T follicular helper cell (primary cell): Measurements from ENCODE around the gene DEAF1.

Experiments
- DNase-seq: peaks from one replicate; pipeline ENCODE4 v3.0.0-alpha.2; 2020; ENCODE audit warnings: low read depth

DEAF1 gene

DNA sequence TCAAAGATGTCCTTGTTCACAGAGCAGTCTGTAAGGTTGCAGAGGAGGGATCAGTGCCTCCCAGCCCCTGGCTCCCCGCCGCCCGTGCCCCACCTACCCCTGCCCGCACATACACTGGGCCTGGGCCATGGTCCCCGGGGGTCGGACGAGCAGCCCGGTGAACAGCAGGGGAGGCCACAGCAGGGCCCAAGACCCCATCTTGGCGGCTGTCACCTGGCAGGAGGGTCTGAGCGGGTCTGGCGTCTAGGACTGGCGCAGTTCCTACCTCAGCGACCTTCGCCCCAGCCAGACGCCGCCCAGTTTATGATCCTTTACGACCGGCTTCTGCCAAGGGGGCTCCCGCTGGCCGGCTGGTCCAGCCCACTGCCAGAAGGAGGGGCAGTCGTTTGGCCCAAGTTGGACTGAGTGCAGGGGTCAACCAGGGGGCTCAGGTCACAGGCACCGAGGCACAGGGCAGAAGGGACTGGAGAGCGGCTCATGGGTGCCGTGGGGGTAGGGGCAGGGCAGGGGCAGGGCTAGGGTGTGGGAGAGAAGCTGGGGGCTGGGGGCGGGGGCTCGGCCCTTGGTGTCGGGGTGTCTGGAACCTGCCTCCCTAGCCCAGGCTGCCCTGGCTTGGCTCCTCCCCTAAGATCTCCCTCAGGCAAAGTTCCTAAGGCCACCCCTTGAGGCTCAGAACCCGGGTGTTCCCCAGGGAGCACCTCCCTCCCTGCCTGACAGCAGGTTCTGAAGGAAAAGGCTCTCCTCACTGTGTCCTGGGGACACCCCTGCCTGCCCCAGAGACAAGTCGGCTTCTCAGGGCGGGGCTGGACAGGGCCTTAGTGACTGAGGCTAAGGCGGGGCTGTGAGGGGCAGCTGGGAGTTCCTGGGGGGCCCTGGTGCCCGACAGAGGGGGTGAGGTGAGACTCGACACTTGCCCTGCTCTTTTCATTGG is 70.1 kb downstream of the DEAF1 start, which contains the start of gene CDHR5:
Gene CDHR5, minus strand, starts transcription at position 251 of the 931 bp plus-strand sequence. Its CDS starts 53 bp downstream, at position 198.
- DNase-seq, result no peak

DNA sequence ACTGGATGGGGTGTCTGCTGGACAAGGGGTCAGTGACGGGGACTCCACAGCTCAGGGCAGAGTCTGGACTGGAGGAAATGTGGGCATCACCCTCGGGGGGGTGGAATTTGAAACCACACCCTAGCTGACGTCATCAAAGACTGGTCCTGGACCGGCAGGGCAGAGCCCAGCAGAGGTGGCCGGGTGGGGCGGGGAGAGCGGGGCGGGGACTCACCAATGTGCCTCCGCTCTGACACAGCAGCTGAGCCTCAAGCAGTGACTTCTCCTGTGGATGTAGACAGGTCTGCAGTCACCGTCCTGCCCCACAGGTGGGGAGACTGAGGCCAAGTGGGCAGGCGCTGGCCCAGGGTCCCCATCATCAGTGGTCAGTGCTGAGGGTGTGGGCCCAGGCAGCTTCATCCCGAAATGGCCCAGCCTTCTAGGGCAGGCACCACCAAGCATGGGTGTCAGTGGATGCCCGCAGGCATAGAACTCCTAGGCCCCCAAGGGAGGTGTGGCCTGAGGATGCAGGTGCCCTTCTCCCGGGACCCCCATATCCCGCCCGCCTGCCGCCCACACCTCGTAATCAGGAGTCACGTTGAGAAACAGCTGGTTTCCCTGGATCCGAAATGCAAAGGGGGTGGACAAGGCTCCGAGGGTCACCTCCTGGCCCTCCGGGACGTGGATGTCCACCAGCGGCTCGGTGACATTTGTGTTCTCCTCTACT is 70.9 kb downstream of the DEAF1 start:
- no peak for DNase-seq

DNA sequence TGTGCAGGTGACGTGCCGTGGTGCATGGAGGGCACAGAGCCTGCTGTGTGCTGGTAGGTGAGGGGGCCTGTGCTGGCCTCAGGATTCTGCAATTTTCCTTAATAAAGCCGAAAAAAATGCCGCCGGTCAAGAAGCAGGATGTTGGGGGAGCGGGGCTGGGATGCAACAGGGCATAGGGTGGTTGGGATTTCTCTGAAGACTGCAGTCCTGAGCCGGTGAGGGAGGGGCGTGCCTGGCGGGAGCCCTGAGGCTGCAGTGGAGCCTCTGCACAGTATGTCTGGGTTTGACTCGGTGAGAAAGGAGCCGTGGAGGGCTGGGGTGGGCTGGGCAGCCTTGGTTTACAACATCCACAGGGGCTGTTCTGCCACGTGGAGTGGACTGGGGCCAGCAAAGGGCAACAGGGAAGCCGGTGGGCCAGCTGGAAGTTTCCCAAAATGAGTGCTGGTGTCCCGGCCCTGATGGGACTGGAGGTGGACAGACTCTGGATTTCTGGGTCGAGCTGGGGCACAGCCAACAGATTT is 71.6 kb downstream of the DEAF1 start:
- no peak for DNase-seq

DNA sequence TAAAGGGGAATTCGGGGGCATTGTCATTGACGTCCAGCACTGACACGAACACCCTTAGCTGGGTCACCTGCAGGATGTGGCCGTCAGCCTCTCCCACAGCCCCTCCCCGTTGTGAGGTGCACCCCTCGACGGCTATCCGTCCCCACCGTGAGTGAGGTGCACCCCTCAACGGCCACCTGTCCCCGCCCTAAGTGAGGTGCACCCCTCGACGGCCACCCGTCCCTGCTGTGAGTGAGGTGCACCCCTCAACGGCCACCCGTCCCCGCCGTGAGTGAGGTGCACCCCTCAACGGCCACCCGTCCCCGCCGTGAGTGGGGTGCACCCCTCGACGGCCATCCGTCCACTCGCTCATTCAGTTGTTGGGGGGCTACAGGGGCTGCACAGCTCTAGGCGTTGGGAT is 73.2 kb downstream of the DEAF1 start:
- DNase-seq, result no peak

DNA sequence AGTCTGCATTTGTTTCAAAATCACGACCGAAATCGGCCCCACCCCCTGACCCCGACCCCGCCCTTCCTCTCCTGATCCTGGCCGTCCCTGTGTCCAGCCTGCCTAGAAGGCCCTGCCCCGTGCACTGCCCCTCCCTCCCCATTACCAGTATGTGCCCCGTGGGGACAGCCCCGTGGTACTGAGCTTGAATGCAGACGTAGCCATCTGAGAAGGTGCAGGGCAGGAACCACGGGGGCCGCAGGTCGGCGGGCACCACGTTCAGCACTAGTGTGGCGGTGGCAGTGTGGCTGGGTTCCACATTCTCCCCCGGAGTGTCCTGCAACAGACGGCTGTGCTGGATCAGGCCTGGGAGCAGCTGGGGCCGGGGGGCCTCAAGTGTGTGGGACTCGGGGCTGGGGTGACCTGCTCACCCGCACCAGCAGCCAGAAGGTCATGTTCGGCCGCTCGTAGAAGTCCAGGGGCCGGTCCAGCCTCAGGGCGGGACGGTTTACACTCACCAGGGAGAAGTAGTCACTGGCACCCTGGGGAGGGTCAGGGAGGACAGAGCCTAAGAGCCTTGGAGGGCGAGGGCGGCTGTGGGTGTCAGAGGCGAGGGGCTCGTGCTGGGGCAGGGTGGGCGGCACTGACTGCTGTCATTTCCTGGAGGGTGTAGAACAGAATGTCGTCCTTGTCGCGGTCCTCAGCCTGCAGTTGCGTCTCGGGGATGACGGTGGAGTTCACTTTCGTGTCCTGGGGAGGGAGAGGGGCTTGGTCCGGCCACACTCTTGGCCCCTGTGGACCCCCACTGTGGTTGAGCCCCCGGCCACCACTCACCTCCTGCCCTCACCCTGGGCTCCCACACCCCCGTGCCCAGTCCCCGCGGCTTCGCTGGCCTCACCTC is 73.8 kb downstream of the DEAF1 start:
- DNase-seq, result no peak

DNA sequence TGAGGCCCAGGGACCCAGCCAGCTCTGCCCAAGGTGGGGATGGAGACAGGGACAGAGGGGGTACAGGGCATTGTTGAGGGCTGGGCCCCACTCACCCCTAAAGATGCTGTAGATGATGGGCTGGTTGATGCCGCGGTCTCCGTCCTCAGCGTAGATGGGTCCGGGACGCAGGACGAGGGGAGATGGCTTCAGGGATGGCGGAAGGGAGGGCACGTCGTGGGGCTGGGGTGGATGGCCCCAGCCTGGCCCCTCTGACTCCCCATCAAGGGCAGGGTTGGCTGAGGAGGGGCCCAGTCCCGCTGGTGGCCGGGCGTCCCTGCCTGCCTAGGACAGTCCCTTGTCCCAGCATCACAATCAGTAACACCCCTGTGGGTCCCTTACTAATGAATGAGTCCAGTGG is 74.8 kb downstream of the DEAF1 start:
- no peak for DNase-seq

DNA sequence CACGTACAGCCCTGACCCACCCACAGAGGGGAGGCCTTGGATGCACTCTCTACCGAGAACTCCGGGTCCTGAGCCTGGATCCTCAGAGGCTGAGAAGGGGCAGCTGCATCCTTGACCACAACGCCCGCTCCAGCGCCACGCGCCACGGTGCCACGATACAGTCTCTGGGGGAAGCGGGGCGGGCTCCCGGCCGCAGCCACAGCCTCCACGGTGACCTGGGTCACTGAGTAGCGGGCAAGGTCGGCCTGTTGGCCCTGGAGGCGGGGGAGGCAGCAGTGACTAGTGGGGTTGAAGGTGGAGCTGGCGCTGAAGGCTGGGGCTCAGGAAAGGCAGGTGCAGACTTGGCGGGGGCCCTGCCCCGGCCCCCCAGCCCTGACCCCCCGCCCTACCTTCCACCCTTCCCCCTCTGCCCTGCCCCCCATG is 75.4 kb downstream of the DEAF1 start:
- DNase-seq, result no peak

DNA sequence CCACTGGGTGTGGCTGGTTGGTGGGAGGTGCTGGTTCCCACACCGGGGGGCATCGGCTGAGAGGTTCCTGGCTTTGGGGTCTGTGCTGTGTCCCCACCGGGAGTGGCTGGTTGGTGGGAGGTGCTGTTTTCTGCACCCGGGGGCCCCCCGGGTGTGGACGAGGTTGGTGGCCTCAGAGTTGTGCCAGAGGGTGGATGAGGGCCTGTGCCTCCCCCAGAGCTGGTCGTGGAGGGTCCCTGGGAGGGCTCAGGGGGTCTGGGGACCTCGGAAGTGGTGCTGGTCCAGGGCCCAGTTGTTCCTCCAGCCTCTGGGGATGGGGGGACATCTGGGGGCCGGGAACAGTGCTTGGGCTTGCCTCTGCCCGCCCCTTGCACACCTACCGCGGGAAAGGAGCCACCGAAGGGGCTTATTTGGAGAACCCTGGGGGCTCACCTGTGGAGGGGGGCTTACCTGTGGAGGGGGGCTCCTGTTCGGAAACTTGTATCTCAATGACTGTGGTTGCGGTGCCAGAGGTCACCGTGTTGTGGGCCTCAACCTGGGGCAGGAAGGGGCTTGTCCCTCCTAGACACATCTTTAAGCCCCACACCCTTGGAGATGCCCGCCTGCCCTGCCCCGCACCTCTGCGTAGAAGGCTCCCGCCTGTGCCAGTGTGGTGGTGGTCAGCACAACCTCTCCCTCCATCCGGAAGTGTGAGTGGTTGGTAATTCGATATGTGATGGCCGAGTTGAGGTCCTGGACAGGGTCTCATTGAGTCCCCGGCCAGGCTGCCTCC is 76.0 kb downstream of the DEAF1 start:
- no peak for DNase-seq

DNA sequence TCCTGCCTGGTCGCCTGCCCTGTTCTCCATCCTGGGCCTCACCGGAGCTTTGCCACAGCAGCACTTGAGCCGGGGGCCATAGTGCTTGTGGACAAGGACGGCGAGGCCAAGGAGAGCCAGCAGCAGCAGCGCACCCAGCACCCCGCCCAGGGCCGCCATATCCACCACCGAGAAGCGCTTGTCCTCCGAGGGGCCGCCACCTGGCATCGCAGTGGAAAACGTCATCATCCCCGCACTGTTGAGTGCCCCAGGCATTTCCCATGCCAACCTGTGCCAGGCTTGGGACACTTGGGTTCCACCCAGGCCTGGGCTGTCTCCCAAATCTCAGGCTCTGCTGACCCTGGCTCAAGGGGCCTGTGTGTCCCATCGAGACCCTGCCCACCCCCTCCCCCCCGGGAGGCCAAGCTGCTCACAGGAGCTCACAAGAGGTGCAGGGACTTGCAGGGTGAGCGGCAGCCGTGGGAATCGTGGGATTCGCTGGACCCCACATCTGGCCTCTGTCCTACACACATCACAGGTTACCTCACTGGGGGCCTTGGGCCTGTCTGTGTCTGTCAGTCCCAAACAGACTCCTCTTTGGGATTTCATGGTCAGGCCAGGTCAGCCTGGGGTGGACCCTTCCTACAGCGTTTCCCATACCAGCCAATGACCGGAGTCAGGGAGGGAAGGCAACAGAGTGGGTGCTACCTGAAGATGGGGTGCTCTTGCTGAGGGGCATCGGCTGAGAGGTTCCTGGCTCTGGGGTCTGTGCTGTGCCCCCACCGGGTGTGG is 76.9 kb downstream of the DEAF1 start:
- no peak for DNase-seq

DNA sequence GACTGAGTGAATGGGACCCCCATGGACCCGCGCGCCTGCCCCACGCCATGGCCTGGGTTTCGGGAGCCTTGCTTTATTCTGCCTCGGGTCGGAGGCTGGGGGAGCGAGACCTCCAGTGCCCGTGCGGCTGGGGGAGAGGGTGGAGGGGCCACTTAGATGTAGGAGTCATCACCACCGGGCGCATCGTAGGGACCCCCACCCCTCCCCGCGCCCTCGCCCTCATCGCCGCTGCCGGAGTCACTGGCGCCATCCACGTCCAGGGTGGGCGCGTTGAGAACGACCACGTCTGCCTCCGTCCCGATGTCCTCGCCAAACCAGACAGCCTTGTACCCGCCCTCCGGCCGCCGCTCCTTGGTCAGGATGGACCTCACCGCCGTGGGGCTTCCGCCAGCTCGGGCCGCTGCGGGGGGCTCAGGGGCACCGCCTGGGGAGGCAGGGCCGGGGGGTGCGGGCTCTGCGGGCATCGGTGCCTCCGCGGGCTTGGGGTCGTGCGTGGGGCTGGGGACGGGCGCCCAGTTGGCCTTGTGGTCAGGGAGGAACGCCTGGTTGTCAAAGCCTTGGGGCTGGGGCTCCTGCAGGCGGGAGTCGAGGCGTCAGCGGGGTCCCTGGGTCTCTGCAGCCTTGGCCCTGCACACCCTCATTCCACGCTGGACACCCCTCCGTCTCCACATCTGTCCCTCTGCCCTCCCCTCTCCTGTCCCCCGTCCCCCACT is 77.7 kb downstream of the DEAF1 start:
- DNase-seq, result no peak

DNA sequence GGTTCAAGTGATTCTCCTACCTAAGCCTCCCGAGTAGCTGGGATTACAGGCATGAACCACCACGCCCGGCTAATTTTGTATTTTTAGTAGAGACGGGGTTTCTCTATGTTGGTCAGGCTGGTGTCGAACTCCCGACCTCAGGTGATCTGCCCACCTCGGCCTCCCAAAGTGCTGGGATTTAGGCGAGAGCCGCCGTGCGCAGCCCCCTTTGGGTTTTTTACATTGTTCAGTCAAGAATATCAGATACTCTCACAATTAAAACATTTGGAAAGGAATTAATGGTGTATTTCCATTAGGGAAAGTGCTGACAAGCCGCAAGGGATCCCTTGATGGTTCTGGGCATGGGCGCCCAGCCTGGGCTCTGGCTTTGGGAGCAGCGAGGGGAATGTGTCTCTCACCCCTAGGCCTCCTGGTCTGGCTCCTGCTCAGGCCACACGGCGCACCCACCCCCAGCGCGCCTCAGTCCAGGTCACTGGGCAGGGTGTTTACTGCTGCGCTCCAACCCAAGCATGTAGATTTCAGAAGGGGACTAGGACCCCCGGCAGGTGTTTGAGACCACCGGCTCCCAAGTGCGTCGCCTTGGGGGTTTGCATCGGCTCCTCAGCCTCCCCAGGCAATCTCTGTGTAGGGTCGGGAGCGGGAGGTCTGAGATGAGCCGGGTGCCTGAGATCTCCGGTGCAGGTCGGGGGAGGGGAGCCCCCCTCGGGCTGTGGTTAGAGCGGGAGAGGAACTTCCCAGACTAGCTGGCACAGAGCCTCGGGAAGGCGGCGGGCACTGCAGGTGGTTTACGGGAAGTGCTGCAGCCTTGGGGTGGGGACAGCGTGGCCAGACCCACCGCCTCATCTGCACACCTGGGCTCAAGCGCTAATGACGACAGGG is 78.5 kb downstream of the DEAF1 start:
- no peak for DNase-seq

DNA sequence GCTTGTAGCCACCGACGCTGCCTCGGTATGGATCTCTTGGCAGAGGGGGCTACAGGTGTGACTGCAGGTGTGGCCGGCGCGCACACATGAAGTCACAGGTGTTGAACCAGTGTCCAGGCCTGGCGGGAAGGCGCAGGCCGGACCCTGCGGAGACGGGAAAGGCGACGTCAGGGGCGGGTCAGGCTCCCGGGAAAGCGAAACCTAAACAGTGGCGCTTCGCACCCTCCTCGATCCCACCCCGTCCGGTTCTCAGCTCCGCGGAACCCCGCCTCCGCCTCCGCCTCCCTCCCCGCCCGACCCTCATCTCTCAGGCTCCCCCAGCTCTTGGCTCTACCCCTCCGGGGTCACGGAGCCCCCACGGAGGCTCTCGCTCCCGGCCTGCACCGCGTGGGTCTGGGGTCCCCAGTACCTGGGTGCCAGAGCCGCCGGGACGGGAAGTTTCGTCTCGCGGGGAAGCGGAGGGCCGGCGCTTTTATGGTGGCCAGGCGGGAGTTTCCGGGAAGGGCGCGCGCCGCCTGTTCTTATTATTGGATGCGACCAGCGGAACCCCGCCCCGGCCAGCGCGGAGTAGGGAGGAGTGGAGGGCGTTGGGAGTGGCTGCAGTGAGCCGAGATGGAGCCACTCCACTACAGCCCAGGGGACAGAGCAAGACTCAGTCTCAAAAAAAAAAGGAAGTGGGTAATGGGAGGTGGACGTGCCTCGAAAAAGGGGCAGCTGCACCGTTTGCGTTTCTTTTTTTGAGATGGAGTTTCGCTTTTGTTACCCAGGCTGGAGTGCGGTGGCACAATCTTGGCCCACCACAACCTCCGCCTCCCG is 79.3 kb downstream of the DEAF1 start, which contains the start of gene IRF7:
Gene IRF7, minus strand, starts transcription at position 447 of the 816 bp plus-strand sequence. CDS start 586 bp downstream, outside the sequence.
- peak; percentile 74 for DNase-seq

DNA sequence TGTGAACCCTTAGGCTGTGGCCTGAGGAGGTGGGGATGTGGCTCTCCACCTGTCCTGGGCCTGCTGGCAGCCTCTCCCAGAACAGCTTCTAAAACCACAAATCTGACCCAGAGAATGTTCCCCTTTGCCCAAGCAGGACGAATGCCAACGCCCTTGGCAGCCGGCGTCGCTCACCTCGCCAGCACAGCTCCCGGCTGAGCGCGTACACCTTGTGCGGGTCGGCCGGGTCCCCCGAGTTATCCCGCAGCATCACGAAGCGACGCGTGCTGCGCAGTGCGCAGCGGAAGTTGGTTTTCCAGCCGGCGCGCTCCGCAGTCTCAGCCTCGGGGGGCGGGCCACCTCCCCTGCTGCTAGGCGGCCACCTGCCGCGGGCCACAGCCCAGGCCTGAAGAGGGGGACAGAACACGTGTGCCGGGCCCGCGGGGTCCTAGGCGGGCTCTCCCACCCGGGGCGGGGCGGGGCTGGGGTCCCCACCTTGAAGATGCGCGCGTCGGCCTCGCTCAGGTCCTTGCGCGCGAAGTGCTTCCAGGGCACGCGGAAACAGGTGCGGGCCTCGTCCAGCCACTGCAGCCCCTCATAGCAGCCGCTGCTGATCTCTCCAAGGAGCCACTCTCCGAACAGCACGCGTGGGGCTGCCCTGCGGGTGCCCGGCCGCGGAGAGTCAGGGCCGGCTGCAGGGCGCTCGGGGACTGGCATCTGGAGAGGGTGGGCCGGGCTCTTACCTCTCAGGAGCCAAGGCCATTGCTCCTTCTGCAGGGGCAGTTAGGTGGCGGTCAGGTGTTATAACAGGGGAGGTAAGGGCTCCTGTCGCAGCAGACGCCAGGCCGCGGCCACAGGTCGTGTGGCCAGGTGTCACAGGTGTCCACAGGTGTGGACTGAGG is 80.2 kb downstream of the DEAF1 start:
- no peak for DNase-seq

DNA sequence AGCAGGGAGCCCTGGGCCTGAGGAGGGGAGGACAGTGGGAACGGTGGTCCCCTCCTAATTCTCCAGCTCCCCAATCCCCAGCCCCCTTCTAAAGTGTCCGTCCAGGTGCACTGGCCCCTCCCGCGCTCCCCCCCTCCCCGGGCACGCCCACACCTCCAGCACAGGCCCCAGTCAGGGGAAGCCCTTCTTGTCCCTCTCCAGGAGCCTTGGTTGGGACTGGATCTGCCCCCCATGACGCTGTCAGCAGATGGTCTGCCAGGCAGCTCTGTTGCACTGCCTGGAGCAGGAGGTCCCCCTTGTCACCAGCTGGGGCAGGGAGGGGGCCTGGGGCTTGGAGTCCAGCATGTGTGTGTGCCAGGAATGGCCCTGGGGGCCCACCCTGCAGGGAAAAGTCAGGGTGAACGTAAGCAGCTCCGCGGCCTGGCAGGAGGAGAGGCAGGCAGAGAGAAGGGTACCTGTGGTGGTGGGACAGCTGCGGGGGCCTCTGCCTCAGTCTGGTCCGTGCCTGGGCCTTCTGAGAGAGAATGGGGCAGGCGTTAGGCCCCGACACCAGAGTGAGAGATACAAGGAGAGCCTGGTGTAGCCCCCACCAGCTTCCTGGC is 80.9 kb downstream of the DEAF1 start:
- no peak for DNase-seq

DNA sequence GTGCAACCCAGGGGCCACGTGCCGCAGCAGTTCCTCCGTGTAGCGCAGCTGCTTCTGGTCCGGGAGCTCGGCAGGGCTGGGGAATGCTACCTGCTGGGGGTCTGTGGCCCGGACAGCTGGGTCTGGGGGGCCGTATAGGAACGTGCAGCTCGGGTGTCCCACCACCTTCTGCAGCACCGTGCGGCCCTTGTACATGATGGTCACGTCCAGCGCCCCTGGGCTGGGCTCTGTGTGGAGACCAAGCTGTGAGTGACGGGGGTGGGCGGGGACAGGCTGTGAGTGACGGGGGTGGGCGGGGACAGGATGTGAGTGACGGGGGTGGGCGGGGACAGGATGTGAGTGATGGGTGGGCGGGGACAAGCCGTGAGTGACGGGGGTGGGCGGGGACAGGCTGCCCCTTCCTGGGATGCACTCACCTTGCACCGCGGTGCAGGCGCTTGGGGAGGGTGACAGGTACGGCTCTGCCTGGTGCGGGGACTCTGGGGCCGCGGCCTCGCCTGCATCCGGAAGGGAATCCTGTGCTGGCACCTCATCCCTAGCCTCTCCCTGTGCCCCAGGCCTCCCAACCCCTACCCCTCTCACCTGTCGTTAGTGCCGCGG is 81.6 kb downstream of the DEAF1 start:
- DNase-seq, result peak; percentile 89

DNA sequence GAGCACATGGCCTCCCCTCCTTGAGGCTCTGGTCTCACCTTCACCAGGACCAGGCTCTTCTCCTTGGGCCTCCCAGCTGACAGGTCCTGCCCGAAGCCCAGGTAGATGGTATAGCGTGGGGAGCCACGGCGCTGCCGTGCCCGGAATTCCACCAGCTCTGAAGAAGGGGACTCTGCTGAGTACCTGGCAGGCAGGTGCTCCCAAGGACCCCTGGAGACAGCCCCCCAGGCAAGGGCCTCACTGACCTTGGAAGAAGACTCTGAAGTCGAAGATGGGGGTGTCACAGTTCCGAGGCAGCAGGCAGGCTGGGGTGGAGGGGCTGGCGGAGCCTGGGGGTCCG is 82.1 kb downstream of the DEAF1 start:
- DNase-seq, result no peak
